ENCODE results near the gene EFNB2.
A peak's percentile ranks its signal among the peaks of the same experiment; 100 is the strongest.

The EFNB2 gene

DNA sequence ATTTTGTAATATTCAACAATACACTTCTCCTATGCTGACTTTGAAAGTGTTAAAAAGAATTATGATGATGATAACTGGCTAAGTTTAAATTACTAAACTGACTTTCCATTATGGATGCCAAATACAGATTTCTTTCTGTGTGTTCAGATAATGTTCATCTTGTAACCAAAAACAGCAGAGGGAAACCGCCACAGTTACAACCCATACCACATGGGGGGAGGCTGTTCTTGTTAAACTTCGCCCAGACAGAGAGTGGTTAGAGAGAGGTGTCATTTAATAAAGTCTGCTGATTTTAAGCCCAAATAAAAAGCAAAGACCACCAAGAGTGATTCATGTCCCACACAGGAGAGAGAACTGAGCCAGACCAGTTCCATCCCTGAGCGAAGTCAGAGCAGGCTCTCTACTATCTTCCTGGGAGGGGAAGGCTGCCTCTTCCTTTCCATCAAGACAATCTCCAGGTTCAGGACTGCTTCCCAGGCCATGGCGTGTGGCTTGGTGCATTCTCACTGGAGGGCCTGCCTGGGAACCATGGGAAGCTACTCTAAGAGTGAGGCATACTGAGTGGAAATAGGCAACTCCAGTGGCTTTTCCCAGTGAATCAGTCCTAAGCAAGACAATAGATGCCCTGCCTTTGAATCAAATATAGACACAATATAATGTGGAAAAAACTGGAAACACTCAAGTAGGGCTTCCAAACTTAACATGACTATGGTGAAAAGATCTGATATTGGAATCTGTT, 18.2 kb downstream of the EFNB2 start:
- no peak overlapping the region for H3K27ac ChIP-seq (ENCODE audit: low read depth, low read length)
- H2AK5ac ChIP-seq (ENCODE audit: low read length) = no peak overlapping the region
- H3K4me3 ChIP-seq (ENCODE audit: low read depth, low read length) = no peak overlapping the region
- no peak overlapping the region for H2AFZ ChIP-seq (ENCODE audit: insufficient read depth, low read length, poor library complexity)
- no peak overlapping the region for H3K14ac ChIP-seq (ENCODE audit: low read length)
- H4K12ac ChIP-seq (ENCODE audit: low read depth, low read length) = no peak overlapping the region
- H3K4me1 ChIP-seq (ENCODE audit: control insufficient read depth in 1 of 2, insufficient read depth in 2 of 2, low read length in 2 of 2) = peaks cover 5 to 16% of the 10 kb centered on the region in 2 experiments
- peaks cover 2 to 10% of the 10 kb centered on the region in 2 experiments for H3K36me3 ChIP-seq (ENCODE audit: control insufficient read depth in 1 of 2, insufficient read depth in 2 of 2, low read length in 2 of 2)
- H3K4me2 ChIP-seq (ENCODE audit: low read length) = no peak overlapping the region
- H2BK5ac ChIP-seq (ENCODE audit: low read depth, low read length, poor library complexity) = no peak overlapping the region
- peaks cover 11% of the 10 kb centered on the region for H3K79me2 ChIP-seq (ENCODE audit: control insufficient read depth, insufficient read depth, low read length, poor library complexity)
- no peak overlapping the region for H2BK12ac ChIP-seq (ENCODE audit: low read length)
- H3K23ac ChIP-seq (ENCODE audit: low read length) = no peak overlapping the region
- H3K27me3 ChIP-seq (ENCODE audit: insufficient read depth, low read length) = no peaks in the 10 kb centered on the region
- no peak overlapping the region for H3K18ac ChIP-seq (ENCODE audit: low read length)
- DNase-seq = no peak
- no peaks in the 10 kb centered on the region for H3K79me1 ChIP-seq (ENCODE audit: low read length)
- WGBS (ENCODE audit: extremely low coverage, insufficient coverage, insufficient read length) = no CpG with 5 or more reads among the region's 4 CpGs
- no peak overlapping the region for H3K9ac ChIP-seq (ENCODE audit: low read length)
- H2BK120ac ChIP-seq (ENCODE audit: insufficient read depth, low read length, poor library complexity) = no peak overlapping the region
- no peaks in the 10 kb centered on the region for H3K9me3 ChIP-seq (ENCODE audit: insufficient read depth, low read depth, low read length)
- no peak overlapping the region for H4K8ac ChIP-seq (ENCODE audit: low read depth, low read length)
- peak overlapping the region; percentile 2 for H4K91ac ChIP-seq (ENCODE audit: low read depth, low read length)
- peak overlapping the region; percentile 68 for H3K4ac ChIP-seq (ENCODE audit: low read depth, low read length)

DNA sequence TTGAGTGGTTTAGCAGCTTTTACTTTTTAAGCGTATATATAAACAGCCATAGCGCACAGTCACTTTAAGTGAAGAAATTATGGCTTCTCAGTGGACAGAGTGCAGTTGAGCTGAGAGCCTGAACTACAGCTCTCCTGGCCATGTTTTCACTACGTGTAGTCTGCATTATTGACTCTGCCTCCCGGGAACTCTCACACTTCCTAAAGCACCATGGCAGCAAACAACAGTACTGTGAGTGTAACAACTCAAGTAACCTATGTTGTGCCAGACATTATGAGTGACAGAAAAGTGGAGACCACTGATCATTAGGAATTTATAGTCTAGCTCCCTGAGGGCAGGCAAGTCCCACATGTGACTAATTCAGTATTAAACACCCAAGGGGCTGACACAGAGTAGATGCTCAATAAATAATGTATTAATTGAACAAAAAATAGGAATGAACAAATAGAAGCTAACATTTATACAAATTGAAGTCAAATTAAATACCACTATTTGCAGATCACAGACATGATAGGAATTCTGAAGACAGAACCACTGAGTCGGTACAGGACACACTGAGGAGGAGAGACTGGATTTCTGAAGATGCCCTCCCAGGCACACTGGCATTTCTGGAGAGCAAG, 19.7 kb downstream of the EFNB2 start:
- H3K14ac ChIP-seq (ENCODE audit: low read length) = no peak overlapping the region
- no CpG with 5 or more reads among the region's 5 CpGs for WGBS (ENCODE audit: extremely low coverage, insufficient coverage, insufficient read length)
- H2AK5ac ChIP-seq (ENCODE audit: low read length) = no peak overlapping the region
- H4K91ac ChIP-seq (ENCODE audit: low read depth, low read length) = no peak overlapping the region
- H3K79me1 ChIP-seq (ENCODE audit: low read length) = no peaks in the 10 kb centered on the region
- no peak overlapping the region for H3K4me3 ChIP-seq (ENCODE audit: low read depth, low read length)
- H3K4me2 ChIP-seq (ENCODE audit: low read length) = no peak overlapping the region
- no peak overlapping the region for H3K23ac ChIP-seq (ENCODE audit: low read length)
- no peak overlapping the region for H4K12ac ChIP-seq (ENCODE audit: low read depth, low read length)
- H4K8ac ChIP-seq (ENCODE audit: low read depth, low read length) = no peak overlapping the region
- H3K18ac ChIP-seq (ENCODE audit: low read length) = no peak overlapping the region
- H3K4me1 ChIP-seq (ENCODE audit: control insufficient read depth in 1 of 2, insufficient read depth in 2 of 2, low read length in 2 of 2) = peaks cover 5 to 16% of the 10 kb centered on the region in 2 experiments
- no peak overlapping the region for H2AFZ ChIP-seq (ENCODE audit: insufficient read depth, low read length, poor library complexity)
- H2BK12ac ChIP-seq (ENCODE audit: low read length) = no peak overlapping the region
- peak overlapping the region; percentile 19 for H3K4ac ChIP-seq (ENCODE audit: low read depth, low read length)
- H3K79me2 ChIP-seq (ENCODE audit: control insufficient read depth, insufficient read depth, low read length, poor library complexity) = peaks cover 11% of the 10 kb centered on the region
- peaks cover 7 to 15% of the 10 kb centered on the region in 2 experiments for H3K36me3 ChIP-seq (ENCODE audit: control insufficient read depth in 1 of 2, insufficient read depth in 2 of 2, low read length in 2 of 2)
- no peak overlapping the region for H2BK5ac ChIP-seq (ENCODE audit: low read depth, low read length, poor library complexity)
- no peaks in the 10 kb centered on the region for H3K9me3 ChIP-seq (ENCODE audit: insufficient read depth, low read depth, low read length)
- H3K27ac ChIP-seq (ENCODE audit: low read depth, low read length) = no peak overlapping the region
- no peaks in the 10 kb centered on the region for H3K27me3 ChIP-seq (ENCODE audit: insufficient read depth, low read length)
- no peak overlapping the region for H2BK120ac ChIP-seq (ENCODE audit: insufficient read depth, low read length, poor library complexity)
- DNase-seq = no peak
- H3K9ac ChIP-seq (ENCODE audit: low read length) = no peak overlapping the region

DNA sequence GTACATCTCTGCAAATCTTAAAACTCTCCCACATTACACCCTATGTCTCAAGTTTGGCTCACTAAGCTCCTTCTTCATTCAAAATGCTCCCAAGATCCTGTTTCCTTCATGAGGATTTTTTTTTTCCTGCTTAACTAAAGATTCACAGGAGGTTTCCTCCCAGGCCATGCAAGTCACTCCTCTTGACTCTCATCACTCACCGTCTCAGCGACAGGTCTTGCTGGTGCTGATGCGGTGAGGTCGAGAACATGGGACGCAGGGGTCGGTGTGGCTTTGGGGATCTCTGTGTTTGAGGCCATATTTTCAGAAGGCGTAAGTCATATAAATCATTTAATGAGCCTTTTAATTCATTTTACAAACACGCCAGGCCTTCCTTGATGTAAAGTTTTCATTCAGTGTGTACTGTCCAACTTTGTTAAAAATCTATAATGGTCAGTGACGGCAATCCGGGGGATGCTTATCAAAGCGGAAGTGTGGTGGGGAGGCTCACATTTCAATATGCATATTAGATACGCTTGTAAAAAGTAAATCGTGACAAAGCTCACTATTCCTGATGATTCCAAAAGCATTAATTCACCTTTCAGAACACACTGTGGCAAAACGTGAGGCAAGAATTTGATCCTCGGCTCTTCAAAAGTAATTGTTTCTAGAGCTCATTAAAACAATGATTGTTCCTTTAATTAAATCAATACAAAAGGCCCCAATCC, 20.4 kb downstream of the EFNB2 start:
- Histone ChIP-seq H3K79me2 (ENCODE audit: control insufficient read depth, insufficient read depth, low read length, poor library complexity) (peaks cover 9% of the 10 kb centered on the region), H2AK5ac (ENCODE audit: low read length) (no peak overlapping the region), H4K12ac (ENCODE audit: low read depth, low read length) (no peak overlapping the region), H2BK12ac (ENCODE audit: low read length) (no peak overlapping the region), H3K18ac (ENCODE audit: low read length) (no peak overlapping the region), H4K91ac (ENCODE audit: low read depth, low read length) (no peak overlapping the region), H3K9ac (ENCODE audit: low read length) (no peak overlapping the region), H3K4me2 (ENCODE audit: low read length) (no peak overlapping the region), H3K4me1 (ENCODE audit: control insufficient read depth in 1 of 2, insufficient read depth in 2 of 2, low read length in 2 of 2) (peaks cover 3 to 12% of the 10 kb centered on the region in 2 experiments), H4K8ac (ENCODE audit: low read depth, low read length) (no peak overlapping the region), H3K4me3 (ENCODE audit: low read depth, low read length) (no peak overlapping the region), H3K36me3 (ENCODE audit: control insufficient read depth in 1 of 2, insufficient read depth in 2 of 2, low read length in 2 of 2) (peaks cover 12 to 17% of the 10 kb centered on the region in 2 experiments), H3K27ac (ENCODE audit: low read depth, low read length) (no peak overlapping the region), H3K9me3 (ENCODE audit: insufficient read depth, low read depth, low read length) (no peaks in the 10 kb centered on the region), H2BK5ac (ENCODE audit: low read depth, low read length, poor library complexity) (no peak overlapping the region), H2BK120ac (ENCODE audit: insufficient read depth, low read length, poor library complexity) (no peak overlapping the region), H3K23ac (ENCODE audit: low read length) (no peak overlapping the region), H3K14ac (ENCODE audit: low read length) (no peak overlapping the region), H3K4ac (ENCODE audit: low read depth, low read length) (peak overlapping the region; percentile 58), H3K79me1 (ENCODE audit: low read length) (no peaks in the 10 kb centered on the region), H2AFZ (ENCODE audit: insufficient read depth, low read length, poor library complexity) (no peak overlapping the region), H3K27me3 (ENCODE audit: insufficient read depth, low read length) (no peaks in the 10 kb centered on the region)
- DNase-seq = no peak
- no CpG with 5 or more reads among the region's 15 CpGs for WGBS (ENCODE audit: extremely low coverage, insufficient coverage, insufficient read length)

DNA sequence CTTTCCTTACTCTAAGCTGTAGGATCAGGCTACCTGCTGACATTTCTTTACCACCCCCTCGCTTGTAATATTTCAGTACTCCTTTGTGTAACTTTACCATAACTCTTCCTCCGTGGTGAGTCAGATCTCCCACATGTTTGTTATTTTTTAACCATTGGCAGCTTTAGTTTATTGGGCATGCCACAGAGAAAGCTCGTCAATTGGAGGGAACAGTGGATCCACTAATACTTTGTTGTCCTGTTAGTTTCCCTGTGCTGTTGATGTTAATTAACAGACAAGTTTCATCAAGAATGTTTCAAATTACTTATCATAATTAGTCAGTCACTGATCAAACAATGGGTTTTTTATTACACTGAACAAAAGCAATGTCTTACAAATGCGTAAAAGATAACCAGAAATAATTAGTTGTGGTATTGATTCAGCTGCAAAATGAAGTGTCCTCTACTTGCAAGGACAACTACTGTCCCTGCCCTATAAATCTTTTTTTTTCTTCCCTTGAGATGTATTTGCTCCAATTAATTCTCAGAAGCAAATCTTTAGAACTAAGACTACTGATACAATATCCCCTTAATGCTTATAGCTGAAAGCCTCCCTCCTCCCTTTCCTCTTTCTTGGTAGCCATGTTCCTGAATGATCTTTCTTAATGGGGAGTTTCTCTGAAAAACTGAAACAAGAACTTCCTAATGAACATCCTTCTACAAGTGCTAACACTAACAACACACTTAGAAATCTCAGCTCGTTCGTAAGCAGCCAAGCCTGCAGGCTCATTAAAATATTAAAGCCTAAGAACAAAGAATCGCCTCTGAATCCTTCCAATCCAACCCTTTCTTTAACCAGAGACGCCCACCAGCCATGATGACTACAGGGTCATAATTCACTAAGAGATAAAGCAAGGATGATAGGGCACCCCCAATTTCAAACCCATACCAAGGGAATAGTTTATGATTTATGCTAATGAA, 22.2 kb downstream of the EFNB2 start:
- DNase-seq = no peak
- H3K14ac ChIP-seq (ENCODE audit: low read length) = no peak overlapping the region
- H3K9ac ChIP-seq (ENCODE audit: low read length) = no peak overlapping the region
- no peaks in the 10 kb centered on the region for H3K27me3 ChIP-seq (ENCODE audit: insufficient read depth, low read length)
- no peak overlapping the region for H2BK120ac ChIP-seq (ENCODE audit: insufficient read depth, low read length, poor library complexity)
- no peak overlapping the region for H4K8ac ChIP-seq (ENCODE audit: low read depth, low read length)
- H4K12ac ChIP-seq (ENCODE audit: low read depth, low read length) = no peak overlapping the region
- H3K18ac ChIP-seq (ENCODE audit: low read length) = no peak overlapping the region
- no peaks in the 10 kb centered on the region for H3K79me1 ChIP-seq (ENCODE audit: low read length)
- H2AFZ ChIP-seq (ENCODE audit: insufficient read depth, low read length, poor library complexity) = no peak overlapping the region
- peaks cover 9 to 15% of the 10 kb centered on the region in 2 experiments for H3K36me3 ChIP-seq (ENCODE audit: control insufficient read depth in 1 of 2, insufficient read depth in 2 of 2, low read length in 2 of 2)
- no peak overlapping the region for H2BK12ac ChIP-seq (ENCODE audit: low read length)
- H3K4me2 ChIP-seq (ENCODE audit: low read length) = no peak overlapping the region
- no peak overlapping the region for H2AK5ac ChIP-seq (ENCODE audit: low read length)
- H3K79me2 ChIP-seq (ENCODE audit: control insufficient read depth, insufficient read depth, low read length, poor library complexity) = peaks cover 9% of the 10 kb centered on the region
- H3K23ac ChIP-seq (ENCODE audit: low read length) = no peak overlapping the region
- peaks cover 3 to 5% of the 10 kb centered on the region in 2 experiments for H3K4me1 ChIP-seq (ENCODE audit: control insufficient read depth in 1 of 2, insufficient read depth in 2 of 2, low read length in 2 of 2)
- H2BK5ac ChIP-seq (ENCODE audit: low read depth, low read length, poor library complexity) = no peak overlapping the region
- peak overlapping the region; percentile 71 for H3K4ac ChIP-seq (ENCODE audit: low read depth, low read length)
- no peak overlapping the region for H4K91ac ChIP-seq (ENCODE audit: low read depth, low read length)
- H3K9me3 ChIP-seq (ENCODE audit: insufficient read depth, low read depth, low read length) = no peaks in the 10 kb centered on the region
- no peak overlapping the region for H3K27ac ChIP-seq (ENCODE audit: low read depth, low read length)
- WGBS (ENCODE audit: extremely low coverage, insufficient coverage, insufficient read length) = no CpG with 5 or more reads among the region's 8 CpGs
- no peak overlapping the region for H3K4me3 ChIP-seq (ENCODE audit: low read depth, low read length)

Data from trophoblast cell (in vitro differentiated cells and primary cell).